KOPT-K1 (cell line): ENCODE measurements around the gene CCS.

Experiments
- H3K27ac ChIP-seq: fragments of 200-600 bp; sonication (generic); 2 replicates; pipeline ENCODE4 v1.5.1; 2016; ENCODE audit warnings: antibody characterized with exemption, mild to moderate bottlenecking, low read depth, low read length; ENCODE audit not compliant: poor library complexity, severe bottlenecking
- H3K36me3 ChIP-seq: fragments of 200-600 bp; sonication (generic); 2 replicates; pipeline ENCODE4 v1.5.1; 2017; ENCODE audit warnings: antibody characterized with exemption, mild to moderate bottlenecking, low read length, moderate library complexity; ENCODE audit not compliant: insufficient read depth
- H3K9me3 ChIP-seq: fragments of 200-600 bp; sonication (generic); 2 replicates; pipeline ENCODE4 v1.5.1; 2017; ENCODE audit warnings: antibody characterized with exemption, low read length, mild to moderate bottlenecking; ENCODE audit not compliant: insufficient read depth, poor library complexity, severe bottlenecking

The CCS gene

GRCh38 chr11:66556086-66556485 is 36.9 kb upstream of the CCS start:
- no peaks in the 10 kb centered on the region for H3K36me3 ChIP-seq
- H3K9me3 ChIP-seq: no peaks in the 10 kb centered on the region
- H3K27ac ChIP-seq: no peak overlapping the region

- H3K36me3 ChIP-seq: no peaks in the 10 kb centered on the region
- no peak overlapping the region for H3K27ac ChIP-seq
- H3K9me3 ChIP-seq: no peaks in the 10 kb centered on the region
Measured at GRCh38 chr11:66557733-66558326, 35.2 kb upstream of the CCS start.

- Histone ChIP-seq H3K36me3 (no peaks in the 10 kb centered on the region), H3K27ac (no peak overlapping the region), H3K9me3 (no peaks in the 10 kb centered on the region)
Measured at GRCh38 chr11:66559142-66559865, 33.7 kb upstream of the CCS start.

DNA sequence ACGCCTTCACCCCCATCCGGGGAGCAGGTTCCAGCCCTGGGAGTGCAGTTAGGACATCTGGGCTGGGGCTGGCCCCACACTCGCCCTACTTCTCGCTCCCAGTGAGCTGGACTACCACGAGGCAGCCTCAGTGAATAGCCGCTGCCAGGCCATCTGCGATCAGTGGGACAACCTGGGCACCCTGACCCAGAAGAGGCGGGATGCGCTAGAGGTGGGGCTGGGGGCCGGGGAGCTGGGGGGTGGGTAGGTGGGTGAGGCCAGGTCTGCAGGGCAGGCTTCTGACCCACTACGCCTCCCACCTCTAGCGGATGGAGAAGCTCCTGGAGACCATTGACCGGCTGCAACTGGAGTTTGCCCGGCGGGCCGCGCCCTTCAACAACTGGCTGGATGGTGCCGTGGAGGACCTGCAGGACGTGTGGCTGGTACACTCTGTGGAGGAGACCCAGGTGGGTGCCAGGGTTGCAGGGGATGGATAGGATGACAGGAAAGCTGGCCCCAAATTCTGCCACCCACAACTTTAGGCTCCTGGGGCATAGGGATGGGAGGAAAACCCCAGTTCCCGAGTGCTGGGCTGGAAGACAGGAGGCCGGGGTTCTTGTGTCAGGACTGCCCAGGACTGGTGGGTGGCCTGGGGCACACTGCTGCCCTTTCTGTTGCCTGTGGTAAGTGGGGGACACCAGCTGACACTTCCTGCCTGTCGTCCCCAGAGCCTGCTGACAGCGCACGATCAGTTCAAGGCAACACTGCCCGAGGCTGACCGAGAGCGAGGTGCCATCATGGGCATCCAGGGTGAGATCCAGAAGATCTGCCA is 32.9 kb upstream of the CCS start:
- Histone ChIP-seq H3K27ac (no peak overlapping the region), H3K36me3 (no peaks in the 10 kb centered on the region)

DNA sequence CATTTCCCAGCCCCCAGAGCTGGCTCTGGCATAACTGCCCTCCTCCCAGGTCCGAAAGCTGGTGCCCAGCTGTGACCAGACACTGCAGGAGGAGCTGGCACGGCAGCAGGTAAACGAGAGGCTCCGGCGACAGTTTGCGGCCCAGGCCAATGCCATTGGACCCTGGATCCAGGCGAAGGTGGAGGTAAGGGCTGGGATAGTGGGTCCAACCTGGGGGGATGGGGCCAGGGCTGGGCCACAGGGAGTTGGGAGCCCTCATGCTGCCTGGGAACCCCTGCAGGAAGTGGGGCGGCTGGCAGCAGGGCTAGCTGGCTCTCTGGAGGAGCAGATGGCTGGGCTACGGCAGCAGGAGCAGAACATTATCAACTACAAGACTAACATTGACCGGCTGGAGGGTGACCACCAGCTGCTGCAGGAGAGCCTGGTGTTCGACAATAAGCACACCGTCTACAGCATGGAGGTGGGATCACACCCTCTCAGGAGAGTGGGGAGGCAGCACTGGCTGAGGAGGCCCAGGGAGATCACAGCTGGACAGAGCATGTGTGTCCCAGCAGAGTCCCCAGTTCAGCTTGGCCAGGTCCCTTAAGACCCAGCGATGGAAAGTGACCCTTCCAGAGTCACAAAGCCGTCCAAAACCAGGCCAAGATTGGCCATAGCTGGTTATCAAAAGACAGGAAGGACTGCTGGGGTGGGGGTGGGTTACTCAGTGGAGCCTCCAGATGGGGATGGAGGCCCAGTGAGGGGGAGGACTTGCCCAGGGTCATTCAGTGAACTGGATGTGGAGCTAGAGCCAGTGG is 31.6 kb upstream of the CCS start:
- no peaks in the 10 kb centered on the region for H3K36me3 ChIP-seq
- H3K9me3 ChIP-seq: no peaks in the 10 kb centered on the region
- no peak overlapping the region for H3K27ac ChIP-seq

More for the DNA sequence above, 32.9 kb upstream of the CCS start:
- no peaks in the 10 kb centered on the region for H3K9me3 ChIP-seq

- H3K9me3 ChIP-seq: no peaks in the 10 kb centered on the region
- no peak overlapping the region for H3K27ac ChIP-seq
- no peaks in the 10 kb centered on the region for H3K36me3 ChIP-seq
Measured at GRCh38 chr11:66561975-66562248, 31.1 kb upstream of the CCS start.

DNA sequence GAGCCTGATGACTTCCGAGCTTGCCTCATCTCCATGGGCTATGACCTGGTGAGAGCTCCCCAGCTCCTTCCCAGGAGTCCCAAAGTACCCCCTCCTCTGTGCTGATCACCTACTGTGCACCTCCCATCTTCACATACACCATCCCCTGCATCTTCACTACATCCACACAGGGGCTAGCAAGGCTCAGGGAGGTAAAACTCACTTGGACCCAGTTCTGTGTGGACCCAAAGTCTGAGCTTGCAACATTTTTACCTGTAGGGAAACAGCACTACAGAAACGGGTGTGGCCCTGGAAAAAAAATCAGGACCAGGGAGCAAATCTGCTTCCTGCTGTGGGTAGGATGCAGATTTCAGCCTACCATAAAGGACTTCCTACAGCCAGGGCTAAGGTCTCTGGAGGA is 30.7 kb upstream of the CCS start:
- no peak overlapping the region for H3K27ac ChIP-seq
- H3K36me3 ChIP-seq: no peaks in the 10 kb centered on the region
- H3K9me3 ChIP-seq: no peaks in the 10 kb centered on the region

DNA sequence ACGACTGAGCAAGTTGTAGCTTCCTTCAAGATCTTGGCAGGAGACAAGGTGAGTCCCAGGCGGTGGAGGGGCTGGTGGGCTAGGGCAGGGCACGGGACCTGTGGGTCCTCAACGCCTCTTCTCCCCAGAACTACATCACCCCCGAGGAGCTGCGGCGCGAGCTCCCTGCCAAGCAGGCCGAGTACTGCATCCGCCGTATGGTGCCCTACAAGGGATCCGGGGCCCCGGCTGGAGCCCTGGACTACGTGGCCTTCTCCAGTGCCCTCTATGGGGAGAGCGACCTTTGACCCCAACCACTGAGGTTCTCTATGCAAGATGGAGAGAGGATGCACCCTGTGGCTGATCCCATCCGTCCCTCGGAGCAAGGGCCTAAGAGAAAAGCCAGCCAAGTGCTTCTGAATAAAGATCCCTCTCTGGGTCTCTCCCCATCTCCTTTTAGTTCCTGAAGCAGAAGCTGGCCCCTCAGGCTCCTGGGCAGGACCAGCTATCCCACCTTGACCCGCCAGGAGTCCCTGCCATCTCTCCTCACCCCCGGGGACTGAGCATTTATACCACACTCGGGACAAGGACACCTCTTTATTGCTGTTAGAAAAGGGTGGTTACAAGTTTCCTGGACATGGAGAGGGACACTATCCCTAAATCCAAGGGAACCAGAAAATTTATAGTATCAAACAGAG is 29.9 kb upstream of the CCS start:
- no peak overlapping the region for H3K27ac ChIP-seq
- H3K36me3 ChIP-seq: no peaks in the 10 kb centered on the region
- H3K9me3 ChIP-seq: no peaks in the 10 kb centered on the region

- no peaks in the 10 kb centered on the region for H3K9me3 ChIP-seq
- H3K27ac ChIP-seq: no peak overlapping the region
- H3K36me3 ChIP-seq: no peaks in the 10 kb centered on the region
Measured at GRCh38 chr11:66563832-66564231, 29.2 kb upstream of the CCS start.

DNA sequence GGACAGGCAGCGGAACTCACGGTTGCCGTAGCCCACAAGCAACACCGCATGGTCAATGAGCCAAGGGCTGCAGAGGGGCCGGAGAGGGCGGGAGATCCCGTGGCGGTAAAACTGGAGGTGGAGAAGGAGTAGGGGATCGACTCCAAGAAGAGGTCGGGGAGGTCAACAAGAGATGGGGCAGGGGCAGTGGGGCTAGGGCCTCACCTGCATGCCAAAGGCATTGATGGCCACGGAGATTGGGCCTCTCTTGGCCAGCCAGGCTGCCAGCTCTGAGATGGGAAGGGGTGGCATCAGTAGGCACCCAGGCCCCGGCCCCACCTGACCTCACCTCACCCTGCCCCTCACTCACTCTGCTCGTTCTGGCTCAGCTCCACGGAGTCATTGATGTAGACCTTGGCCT is 28.4 kb upstream of the CCS start:
- H3K9me3 ChIP-seq: no peaks in the 10 kb centered on the region
- H3K36me3 ChIP-seq: no peaks in the 10 kb centered on the region
- no peak overlapping the region for H3K27ac ChIP-seq

DNA sequence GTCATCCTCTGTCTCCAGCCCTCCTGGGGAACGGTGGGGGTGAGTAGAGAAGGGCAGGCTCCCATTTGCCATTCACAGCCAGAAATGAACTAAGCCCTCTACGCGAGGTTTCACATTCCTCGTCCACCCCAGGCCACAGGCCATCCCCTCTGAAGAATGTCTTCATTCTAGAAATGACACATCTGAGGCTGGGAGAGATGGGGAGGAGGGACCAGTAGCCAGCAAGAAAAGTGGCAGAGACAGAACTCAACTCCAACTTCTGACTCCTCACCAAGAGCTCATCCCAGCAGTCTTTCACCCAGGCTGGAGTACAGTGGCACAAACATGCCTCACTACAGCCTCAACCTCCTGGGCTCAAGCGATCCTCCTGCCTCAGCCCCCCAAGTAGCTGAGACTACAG is 28.0 kb upstream of the CCS start:
- H3K9me3 ChIP-seq: no peaks in the 10 kb centered on the region
- H3K27ac ChIP-seq: no peak overlapping the region
- no peaks in the 10 kb centered on the region for H3K36me3 ChIP-seq

- H3K9me3 ChIP-seq: no peaks in the 10 kb centered on the region
- H3K36me3 ChIP-seq: no peaks in the 10 kb centered on the region
- H3K27ac ChIP-seq: no peak overlapping the region
Measured at GRCh38 chr11:66566221-66566620, 26.8 kb upstream of the CCS start.

GRCh38 chr11:66567787-66568123 is 25.2 kb upstream of the CCS start:
- Histone ChIP-seq H3K36me3 (no peaks in the 10 kb centered on the region), H3K9me3 (no peaks in the 10 kb centered on the region), H3K27ac (no peak overlapping the region)

GRCh38 chr11:66568124-66568916 is 24.7 kb upstream of the CCS start, which contains the start of gene CTSF:
CTSF (minus strand) TSS chr11:66568606; CDS start chr11:66568486, 120 bp downstream.
- H3K36me3 ChIP-seq: no peaks in the 10 kb centered on the region
- H3K9me3 ChIP-seq: no peaks in the 10 kb centered on the region
- no peak within 1 kb of the TSS for H3K27ac ChIP-seq
